SK-N-SH (cell line): ENCODE data around the gene MEIKIN.

Experiments
- MXI1 ChIP-seq: IDR thresholded peaks from 2 replicates; pipeline ENCODE4 v1.6.1; 2012; ENCODE audit warnings: mild to moderate bottlenecking, low read depth, low read length, improper control_type of control experiment
- PBX3 ChIP-seq: IDR thresholded peaks from 2 replicates; pipeline ENCODE4; 2012
- RAD21 ChIP-seq: IDR thresholded peaks from 2 replicates; pipeline ENCODE4 v1.6.1; 2012; ENCODE audit warnings: mild to moderate bottlenecking, low read length
- TF ChIP-seq, protein P1 (sequence below): fragments of 200-600 bp; sonication (generic); IDR thresholded peaks from 2 replicates; pipeline ENCODE4 v1.6.1; 2017; ENCODE audit warnings: antibody characterized with exemption, mild to moderate bottlenecking, moderate library complexity

GRCh38 chr5:131757830-131758519 lies 187.5 kb downstream of the MEIKIN start:
- TF ChIP-seq, protein P1, sequence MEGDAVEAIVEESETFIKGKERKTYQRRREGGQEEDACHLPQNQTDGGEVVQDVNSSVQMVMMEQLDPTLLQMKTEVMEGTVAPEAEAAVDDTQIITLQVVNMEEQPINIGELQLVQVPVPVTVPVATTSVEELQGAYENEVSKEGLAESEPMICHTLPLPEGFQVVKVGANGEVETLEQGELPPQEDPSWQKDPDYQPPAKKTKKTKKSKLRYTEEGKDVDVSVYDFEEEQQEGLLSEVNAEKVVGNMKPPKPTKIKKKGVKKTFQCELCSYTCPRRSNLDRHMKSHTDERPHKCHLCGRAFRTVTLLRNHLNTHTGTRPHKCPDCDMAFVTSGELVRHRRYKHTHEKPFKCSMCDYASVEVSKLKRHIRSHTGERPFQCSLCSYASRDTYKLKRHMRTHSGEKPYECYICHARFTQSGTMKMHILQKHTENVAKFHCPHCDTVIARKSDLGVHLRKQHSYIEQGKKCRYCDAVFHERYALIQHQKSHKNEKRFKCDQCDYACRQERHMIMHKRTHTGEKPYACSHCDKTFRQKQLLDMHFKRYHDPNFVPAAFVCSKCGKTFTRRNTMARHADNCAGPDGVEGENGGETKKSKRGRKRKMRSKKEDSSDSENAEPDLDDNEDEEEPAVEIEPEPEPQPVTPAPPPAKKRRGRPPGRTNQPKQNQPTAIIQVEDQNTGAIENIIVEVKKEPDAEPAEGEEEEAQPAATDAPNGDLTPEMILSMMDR, result no peak
- TF ChIP-seq RAD21, result no peak
- TF ChIP-seq MXI1, result no peak
- TF ChIP-seq PBX3, result no peak
